ENCODE results near the gene ZNF787. TPM values are rescaled to one million over a fixed set of nuclear protein-coding genes. Genes with fewer than 3 reads are reported as not detected.

Gene ZNF787
- total RNA-seq, 4 donors from 2014 or later, result 7.8 to 21.3 (median 14.2) TPM

GRCh38 chr19:56131651-56132050, 10.6 kb upstream of the ZNF787 start:
- Histone ChIP-seq H3K27me3 (no peaks in the 10 kb centered on the region), H3K27ac (peak overlapping the region; percentile 82 to 92 (median 86)), H3K36me3 (no peaks in the 10 kb centered on the region), H3K4me3 (replicated peaks in 1 of 3) (no peak overlapping the region), H3K9me3 (no peaks in the 10 kb centered on the region), H3K4me1 (peaks cover 27 to 44% of the 10 kb centered on the region in 2 donors)
- intact Hi-C loops (cut with DNase I), result no loop called here
- WGBS, 2 donors, result 77 to 78% methylated on average over 8 of the region's 8 CpGs
- no peak for DNase-seq
- TF ChIP-seq CTCF (IDR thresholded peaks at IDR 0.05), result no peak
- TF ChIP-seq POLR2A (IDR thresholded peaks at IDR 0.05), result no peak

GRCh38 chr19:56130006-56130405, 8.9 kb upstream of the ZNF787 start:
- H3K9me3 ChIP-seq, result no peaks in the 10 kb centered on the region
- H3K4me3 ChIP-seq (replicated peaks in 1 of 3), result no peak overlapping the region
- no peak overlapping the region for H3K27ac ChIP-seq
- no peaks in the 10 kb centered on the region for H3K36me3 ChIP-seq
- H3K4me1 ChIP-seq, result peaks cover 22 to 29% of the 10 kb centered on the region in 2 donors
- no peak for DNase-seq
- intact Hi-C loops (cut with DNase I), result no loop called here
- TF ChIP-seq POLR2A (IDR thresholded peaks at IDR 0.05) (no peak), CTCF (IDR thresholded peaks at IDR 0.05) (no peak)
- H3K27me3 ChIP-seq, result no peaks in the 10 kb centered on the region
- WGBS, 2 donors, result 80 to 85% methylated on average over 7 of the region's 7 CpGs

- Histone ChIP-seq H3K9me3 (no peaks in the 10 kb centered on the region), H3K4me1 (peaks cover 4 to 5% of the 10 kb centered on the region in 2 donors), H3K27ac (no peak overlapping the region), H3K27me3 (no peaks in the 10 kb centered on the region), H3K4me3 (replicated peaks in 1 of 3) (no peak overlapping the region), H3K36me3 (no peaks in the 10 kb centered on the region)
- intact Hi-C loops (cut with DNase I), result no loop called here
- 88 to 92% methylated on average over 17 to 19 of the region's 19 CpGs for WGBS, 2 donors
- no peak for TF ChIP-seq CTCF (IDR thresholded peaks at IDR 0.05)
- TF ChIP-seq POLR2A (IDR thresholded peaks at IDR 0.05), result no peak
- DNase-seq, result no peak
Observed at GRCh38 chr19:56126983-56127780, 6.1 kb upstream of the ZNF787 start.

- no peak for DNase-seq
- peaks cover 0 to 3% of the 10 kb centered on the region in 2 donors for H3K4me1 ChIP-seq
- no peaks in the 10 kb centered on the region for H3K36me3 ChIP-seq
- 86 to 87% methylated on average over 16 of the region's 16 CpGs for WGBS, 2 donors
- intact Hi-C loops (cut with DNase I), result no loop called here
- H3K4me3 ChIP-seq (replicated peaks in 1 of 3), result no peak overlapping the region
- no peaks in the 10 kb centered on the region for H3K27me3 ChIP-seq
- no peaks in the 10 kb centered on the region for H3K9me3 ChIP-seq
- TF ChIP-seq CTCF (IDR thresholded peaks at IDR 0.05) (no peak), POLR2A (IDR thresholded peaks at IDR 0.05) (no peak)
- no peak overlapping the region for H3K27ac ChIP-seq
Observed at GRCh38 chr19:56125806-56126590, 4.9 kb upstream of the ZNF787 start.

- no peaks in the 10 kb centered on the region for H3K36me3 ChIP-seq
- intact Hi-C loops (cut with DNase I), result no loop called here
- TF ChIP-seq CTCF (IDR thresholded peaks at IDR 0.05), result no peak
- no peak for TF ChIP-seq POLR2A (IDR thresholded peaks at IDR 0.05)
- DNase-seq, result no peak
- H3K27me3 ChIP-seq, result no peaks in the 10 kb centered on the region
- H3K9me3 ChIP-seq, result no peaks in the 10 kb centered on the region
- WGBS, 2 donors, result 97% methylated on average over 4 of the region's 4 CpGs
- peaks cover 7 to 12% of the 10 kb centered on the region in 2 donors for H3K4me1 ChIP-seq
- no peak overlapping the region for H3K27ac ChIP-seq
- no peak overlapping the region for H3K4me3 ChIP-seq (replicated peaks in 1 of 3)
Observed at GRCh38 chr19:56124578-56124977, 3.5 kb upstream of the ZNF787 start.

Measured in thyroid gland (tissue), 4 donors.